Activated CD4-positive, alpha-beta T cell treated with anti-CD3 and anti-CD28 coated beads, Interleukin-2, amount 50 U/mL, for 24 hours (primary cell): ENCODE results near the gene FNDC8.
"Not testable (repeated sequence)": the region's sequence is repeated elsewhere in the genome, so short reads cannot be mapped to it uniquely, and the experiment has no call there.

Experiments
- DNase-seq, 2 donors: peaks; one replicate each; pipeline ENCODE4 v3.0.0-alpha.2; 2020; ENCODE audit warnings: low read depth in 1 of 2, low spot score in 1 of 2

Gene FNDC8

DNA sequence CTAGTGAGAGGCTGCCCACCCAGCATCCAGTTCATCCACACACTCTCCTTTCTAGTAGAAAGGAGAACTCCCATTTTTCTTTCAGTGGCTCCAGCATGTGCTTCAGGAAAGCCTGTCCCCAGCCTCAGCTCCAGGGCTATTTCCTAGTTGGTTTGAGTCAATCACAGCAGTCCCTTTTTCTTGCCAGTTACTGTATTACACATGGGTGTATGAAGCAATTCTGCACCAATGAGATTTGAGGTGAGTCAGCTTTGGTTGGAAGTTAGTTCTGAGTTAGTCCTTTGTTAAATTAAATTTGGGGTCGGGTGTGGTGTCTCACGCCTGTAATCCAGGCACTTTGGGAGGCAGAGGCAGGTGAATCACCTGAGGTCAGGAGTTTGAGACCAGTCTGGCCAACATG is 26.5 kb upstream of the FNDC8 start:
- DNase-seq = no peak

DNA sequence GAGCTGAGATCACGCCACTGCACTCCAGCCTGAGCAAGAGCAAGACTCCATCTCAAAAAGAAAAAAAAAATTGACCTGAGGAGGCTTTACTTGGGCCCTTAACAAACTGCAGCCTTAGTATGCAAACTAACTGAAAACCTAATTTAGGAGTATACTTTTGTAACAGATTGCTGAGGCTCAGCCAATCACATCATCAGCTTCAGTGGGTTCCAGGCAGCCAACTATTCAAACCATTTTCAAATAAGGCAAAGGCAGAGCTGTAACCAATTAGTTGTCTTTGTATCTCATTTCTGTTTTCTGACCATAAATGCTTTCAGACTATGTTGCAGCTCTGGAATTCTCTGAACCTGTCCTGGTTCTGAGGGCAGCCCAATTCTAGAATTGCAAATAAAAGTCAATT is 25.7 kb upstream of the FNDC8 start:
- no peak for DNase-seq

DNA sequence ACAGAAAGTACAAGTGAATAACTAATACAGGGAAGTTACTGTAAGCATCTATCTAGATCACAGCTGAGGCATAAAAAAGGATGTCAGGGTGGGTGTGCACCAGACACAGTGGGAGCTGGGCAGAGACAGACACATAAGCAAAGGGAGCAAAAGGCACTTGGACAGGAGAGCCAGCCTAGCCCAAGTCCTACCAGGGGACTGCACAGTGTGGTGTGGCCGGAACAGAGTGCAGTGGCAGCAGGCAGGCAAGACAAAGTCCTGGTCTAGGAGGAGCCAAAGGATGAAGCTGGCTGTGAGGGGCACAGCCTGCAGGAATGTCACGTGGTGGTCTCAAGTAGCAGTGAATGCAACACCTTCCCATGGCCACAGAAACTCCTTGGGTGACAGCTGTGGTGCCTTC is 23.6 kb upstream of the FNDC8 start:
- no peak for DNase-seq

DNA sequence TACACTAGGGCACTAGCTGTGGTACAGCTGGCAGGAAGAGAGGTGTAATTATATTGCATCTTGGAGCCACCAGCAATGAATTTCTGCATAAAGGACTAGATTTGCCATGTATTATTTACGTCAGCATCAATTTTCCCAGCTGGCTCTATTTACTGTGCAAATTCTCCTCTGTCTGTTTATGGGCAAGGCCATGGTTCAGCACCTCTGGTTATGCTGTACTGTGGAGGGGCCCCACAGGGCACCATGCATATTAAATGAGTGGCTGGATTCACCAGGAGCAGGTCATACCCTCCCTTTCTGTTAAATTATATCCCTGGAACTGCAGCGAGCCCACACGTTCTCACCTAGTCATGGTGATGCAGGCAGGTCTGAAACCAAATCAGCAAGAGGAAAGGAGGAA is 21.5 kb upstream of the FNDC8 start:
- DNase-seq = no peak

DNA sequence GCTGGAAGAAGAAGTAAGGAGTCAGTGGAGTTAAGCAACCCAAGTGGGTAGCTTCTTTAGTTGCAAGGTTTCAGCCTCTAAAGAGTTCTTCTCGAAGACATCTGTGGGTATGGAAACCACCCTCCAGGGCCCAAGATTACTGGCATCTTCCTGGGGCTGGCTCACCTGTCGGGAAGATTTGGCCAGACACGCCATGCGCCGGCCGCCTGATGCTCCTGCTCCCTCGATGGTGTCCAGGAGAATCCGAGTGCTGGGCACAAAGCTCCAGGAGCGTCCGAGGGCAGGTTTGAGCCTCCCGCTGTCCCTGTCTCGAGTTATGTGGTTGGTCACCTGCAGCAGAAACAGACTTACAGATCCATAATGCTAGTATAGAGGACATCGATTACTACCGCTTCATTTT is 20.4 kb upstream of the FNDC8 start:
- DNase-seq = no peak

DNA sequence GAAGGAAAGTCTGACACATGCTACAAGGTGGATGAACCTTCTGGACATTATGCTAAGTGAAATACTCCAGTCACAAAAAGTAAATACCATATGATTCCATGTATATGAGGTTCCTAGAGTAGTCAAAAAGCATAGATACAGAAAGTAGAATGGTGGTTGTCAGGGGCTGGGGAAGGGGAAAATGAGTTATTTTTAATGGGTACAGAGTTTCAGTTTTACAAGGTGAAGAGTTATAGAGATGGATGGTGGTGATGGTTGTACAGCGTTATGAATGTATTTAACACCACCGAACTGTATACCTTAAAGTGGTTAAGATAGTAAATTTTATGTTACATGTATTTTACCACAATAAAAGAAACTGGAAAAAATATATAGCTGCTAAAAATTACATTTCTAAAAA is 19.7 kb upstream of the FNDC8 start:
- no peak for DNase-seq

DNA sequence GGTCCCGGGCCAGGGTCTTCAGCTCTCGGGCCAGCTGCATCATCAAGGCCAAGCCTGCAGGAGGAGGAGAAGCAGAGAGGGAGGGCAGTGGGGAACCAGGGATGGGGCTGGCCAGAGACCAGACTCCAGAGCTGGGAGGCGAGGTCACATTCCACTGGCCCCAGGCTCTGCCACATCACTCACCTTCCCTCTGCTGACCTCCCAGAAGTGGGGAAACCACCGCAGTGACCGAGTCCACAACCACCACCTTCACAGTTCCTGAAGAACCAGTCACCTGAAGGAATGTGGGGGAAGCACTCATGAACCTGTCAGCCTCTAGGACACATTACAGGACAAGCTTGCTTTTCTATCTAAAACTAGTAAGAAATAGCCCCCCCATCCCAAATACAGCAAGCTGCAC is 18.1 kb upstream of the FNDC8 start:
- DNase-seq = no peak

DNA sequence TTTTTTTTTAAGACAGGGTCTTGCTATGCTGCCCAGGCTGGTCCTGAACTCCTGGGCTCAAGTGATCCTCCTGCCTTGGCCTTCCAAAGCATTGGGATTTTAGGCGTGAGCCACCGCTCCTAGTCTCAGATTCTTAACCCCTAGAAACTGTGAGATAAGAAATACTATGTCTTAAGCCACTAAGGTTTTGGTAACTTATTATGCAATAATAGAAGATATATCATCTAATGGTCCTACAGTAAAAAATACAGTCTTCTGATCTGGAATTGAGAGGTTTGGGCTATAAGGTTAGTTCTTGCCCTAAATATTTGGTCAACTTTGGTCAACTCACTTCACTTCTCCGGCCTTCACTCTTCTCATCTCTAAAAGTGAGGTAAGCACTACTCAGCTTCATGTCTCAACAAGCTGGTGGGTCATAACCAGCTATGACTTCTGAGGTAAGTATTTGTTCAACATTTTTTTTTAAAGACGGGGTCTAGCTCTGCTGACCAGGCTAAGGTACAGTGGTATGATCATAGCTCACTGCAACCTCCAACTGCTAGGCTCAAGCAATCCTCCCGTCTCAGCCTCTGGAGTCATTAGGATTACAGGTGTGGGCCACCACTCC is 16.5 kb upstream of the FNDC8 start:
- DNase-seq = no peak

DNA sequence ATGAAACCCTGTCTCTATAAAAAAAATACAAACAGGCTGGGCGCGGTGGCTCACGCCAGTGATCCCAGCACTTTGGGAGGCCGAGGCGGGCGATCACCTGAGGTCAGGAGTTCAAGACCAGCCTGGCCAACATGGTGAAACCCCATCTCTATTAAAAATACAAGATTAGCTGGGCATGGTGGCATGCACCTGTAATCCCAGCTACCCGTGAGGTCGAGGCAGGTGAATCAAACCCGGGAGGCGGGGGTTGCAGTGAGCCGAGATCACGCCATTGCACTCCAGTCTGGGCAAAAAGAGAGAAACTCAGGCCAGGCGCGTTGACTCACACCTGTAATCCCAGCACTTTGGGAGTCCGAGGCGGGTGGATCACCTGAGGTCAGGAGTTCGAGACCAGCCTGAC is 10.6 kb upstream of the FNDC8 start:
- DNase-seq = not testable (repeated sequence)

DNA sequence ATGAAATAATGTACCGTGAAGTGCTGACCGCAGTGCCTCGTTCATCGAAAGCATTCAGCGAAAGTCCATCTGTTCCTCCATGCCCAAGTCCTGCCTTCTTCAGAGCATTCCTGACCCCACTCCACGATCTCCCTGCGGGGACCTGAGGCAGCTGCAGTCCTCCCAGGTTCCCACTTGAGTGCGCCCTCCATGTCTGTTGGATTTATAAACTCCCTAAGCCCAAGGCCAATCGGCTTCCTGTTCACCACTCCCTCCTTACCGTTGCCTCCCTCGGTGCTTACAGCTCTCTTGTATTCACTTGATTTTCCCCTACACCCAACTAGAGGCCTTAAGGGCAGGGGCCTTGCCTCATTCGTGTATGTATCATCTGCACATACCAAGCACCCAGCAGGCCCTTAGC is 4.6 kb upstream of the FNDC8 start:
- no peak for DNase-seq

DNA sequence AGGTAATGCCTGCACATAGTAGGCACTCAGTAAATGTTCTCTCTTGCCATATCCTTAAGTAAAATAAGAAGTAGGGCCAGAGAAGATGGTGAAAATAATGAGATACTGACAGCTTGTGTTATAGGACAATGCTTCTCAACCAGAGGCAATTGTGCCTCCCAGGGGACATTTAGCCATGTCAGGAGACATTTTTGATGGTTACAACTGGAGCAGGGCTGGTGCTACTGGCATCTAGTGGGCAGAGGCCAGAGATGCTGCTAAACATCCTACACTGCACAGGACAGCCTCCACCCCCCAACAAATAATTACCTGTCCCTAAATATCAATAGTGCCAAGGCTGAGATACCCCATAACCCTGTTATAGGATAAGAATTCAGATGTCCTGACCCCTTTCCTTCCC is 3.4 kb upstream of the FNDC8 start:
- DNase-seq = no peak

DNA sequence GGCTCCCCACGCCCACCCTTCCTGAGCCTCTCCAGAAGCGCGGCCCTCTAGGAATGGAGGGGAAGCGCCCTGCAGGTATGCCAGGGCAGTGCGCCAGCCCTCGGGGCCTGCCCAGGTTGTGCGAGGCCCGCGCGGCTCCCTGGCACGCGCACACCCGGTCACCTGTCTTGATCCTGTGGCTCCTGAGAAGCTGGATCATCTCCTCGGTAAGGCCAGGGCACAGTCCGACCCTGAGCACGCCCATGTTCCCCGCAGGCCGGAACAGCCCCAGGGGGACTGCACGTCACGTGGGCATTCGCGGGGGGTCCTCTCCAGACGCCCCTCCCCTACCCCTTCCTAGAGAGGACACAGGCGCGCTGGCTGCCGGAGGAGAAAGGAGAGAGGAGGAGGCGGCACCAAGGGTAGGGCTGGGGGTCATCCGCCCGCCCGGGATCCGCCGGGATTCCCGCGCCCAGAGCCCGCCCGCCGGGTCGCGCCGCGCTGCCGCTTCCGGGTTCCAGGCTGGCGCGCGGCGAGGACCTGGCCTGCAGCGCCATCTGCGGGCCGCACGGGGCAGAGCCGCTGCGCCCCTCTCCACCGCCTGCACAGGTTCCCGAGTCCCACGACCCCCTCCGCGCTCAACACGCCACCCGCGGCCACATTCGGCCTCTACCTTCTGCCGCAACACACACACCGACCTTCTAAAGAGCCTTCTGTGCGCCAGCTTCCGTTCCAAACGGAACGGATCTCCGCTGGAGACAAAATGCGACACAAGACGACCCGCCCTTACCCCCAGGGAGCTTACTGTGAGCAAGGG is 1.8 kb upstream of the FNDC8 start, which contains the start of gene RAD51D:
Gene RAD51D (minus strand): TSS at position 491 of the 796 bp plus-strand sequence. CDS start 247 bp downstream, at position 244.
- DNase-seq = peak; percentile 66 to 70

DNA sequence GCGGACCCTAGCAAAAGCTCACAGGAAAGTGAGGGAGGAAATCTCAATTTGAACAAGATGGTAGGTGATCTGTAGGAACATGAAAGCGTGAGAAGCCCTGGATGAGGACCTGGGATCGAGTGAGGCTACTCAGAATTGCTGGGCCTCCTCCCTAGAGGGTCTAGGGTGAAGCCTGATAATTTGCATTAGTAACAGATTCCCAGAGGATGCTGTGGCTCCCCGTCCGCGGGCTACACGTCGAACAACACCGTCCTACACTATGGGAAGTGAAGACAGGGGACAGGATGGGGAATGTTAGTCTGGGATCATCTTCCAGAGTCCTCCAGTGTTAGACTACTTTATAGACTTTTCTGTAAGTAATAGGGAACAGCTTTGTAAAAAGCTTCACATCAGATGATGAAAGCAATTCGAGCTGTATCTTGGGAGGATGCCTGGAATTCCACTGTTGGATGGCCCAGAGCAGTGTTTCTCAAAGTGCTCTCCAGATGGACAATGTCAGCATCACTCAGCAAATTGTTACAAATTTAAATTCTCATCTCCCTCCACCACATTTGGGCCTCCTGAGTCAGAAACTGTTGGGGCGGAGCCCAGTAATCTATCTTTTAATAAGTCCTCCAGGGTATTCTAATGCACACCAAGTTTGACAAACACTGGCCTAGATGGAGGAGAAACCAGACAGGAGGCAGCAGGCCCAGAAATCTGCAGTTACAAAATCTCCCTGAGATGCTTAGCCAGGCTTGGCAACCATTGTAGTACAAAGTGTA is 6.5 kb downstream of the FNDC8 start:
- DNase-seq = no peak

DNA sequence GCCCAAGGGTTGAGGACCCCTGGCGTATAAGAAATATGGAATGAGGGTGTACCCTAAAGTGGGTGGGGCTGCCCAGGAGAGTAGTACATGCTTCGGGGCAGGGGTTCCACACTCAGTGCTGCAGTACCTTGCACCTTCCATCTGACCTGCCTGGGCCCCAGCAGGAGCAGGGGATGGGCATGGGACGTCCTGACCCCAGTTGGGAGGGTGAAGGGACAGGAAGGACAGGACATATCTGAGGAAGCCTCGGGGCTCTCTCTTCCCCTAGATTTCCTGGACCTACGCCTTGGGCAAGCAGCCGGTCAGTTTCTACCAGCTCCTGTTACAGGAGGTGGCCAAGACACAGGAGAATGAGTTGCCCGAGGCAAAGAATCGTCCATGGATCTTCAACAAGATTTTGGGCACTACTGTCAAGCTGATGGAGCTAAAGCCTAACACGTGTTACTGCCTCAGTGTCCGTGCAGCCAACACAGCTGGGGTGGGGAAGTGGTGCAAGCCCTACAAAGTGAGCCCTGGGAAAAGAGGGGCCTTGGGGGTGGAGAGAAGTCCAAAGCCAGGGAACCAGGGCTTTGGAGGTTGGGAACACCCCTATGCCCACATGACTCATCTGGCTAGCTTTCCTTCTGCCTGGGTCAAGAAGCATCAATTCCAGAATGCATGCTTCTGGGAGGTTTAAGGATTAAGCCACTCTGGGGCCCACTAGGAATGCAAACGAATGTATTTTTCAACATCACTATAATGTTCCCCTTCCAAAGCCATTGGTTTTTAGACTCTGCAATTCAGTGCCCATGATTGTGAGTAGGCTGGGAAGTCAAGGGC is 7.9 kb downstream of the FNDC8 start:
- no peak for DNase-seq

DNA sequence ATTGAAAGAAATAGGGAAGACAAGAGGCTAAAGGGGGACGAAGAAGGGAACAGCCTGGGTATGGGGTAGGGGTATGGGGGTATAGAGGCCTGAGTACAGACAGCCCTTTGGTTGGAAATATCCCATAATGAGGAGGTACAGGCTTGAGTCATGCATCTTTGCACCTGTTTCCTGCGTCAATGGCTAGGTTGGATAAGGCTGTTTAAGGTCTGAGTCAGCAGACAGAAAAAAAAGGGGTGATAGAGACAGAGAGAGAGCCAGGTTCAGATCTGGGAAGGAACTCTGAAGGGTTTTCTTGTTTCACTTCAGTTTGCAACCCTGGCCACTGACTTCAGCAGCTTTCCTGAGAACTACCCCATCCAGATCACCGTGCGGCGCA is 8.5 kb downstream of the FNDC8 start:
- DNase-seq = no peak

DNA sequence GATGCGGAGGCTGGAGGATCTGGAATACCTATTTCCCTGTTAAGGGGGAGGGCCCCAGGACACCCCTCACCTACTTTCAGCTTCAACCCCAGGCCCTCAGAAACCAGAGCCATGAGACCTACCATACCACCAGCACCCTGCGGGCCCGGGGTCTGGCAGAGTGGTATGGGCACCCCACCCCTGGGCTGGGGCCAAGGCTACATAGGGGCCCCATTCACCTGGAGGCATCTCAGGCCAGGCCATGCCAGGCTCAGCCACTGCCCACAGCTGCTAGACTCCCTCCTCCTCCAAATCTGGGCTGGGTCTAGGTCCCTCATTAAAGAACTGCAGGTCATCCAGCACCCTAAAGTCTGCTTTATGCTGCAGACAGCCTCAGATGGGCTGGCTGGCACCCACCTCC is 9.0 kb downstream of the FNDC8 start:
- DNase-seq = no peak

DNA sequence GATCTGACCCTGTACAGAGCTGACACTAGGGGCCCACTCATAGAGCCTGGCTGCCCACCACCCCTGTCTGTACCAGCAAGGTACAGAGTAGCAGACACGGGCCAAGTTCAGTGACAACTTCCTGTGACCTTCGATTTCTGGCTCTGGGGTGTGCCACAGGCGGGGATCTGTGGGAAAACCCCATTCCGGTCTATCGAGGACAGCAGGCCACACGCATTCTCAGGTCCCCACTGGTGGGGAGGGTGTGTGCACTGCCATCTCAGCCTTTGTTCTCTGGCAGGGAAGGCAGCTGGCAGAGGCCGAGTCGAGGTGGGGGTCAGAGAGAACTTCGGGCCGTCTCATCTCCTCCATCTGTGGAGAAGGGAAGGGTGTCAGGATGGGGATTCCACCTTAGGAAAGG is 10.7 kb downstream of the FNDC8 start:
- DNase-seq = no peak

DNA sequence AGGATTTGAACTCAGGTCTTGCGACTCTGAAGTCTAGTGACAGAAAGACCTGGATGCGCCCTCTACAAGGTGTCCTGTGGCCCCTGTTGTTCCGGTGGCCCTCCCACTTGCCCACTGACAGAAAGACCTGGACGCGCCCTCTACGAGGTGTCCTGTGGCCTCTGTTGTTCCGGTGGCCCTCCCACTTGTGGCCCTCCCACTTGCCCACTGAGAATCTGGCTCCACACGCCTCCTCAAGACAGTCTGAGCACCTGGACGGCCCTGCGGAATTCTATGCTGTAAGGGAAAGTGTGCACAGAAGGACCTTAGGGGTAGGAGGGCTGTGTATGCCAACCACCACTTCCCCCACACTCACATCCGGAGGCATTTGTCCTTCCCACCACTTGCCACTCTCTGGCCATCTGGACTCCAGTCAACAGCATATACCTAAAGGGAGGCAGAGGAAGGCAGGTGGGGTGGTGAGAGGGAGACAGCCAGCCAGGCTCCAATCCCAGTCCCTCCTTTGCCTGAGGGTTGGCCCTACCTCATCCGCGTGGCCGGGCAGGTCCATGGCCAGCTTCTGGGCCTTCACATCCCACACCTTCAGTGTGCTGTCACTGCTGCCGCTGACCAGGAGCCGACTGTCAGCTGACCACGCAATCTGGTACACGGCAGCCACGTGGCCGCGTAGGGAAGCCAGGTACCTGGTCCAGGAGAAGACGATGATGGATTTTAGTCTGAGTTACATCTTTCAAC is 11.6 kb downstream of the FNDC8 start:
- DNase-seq = no peak

DNA sequence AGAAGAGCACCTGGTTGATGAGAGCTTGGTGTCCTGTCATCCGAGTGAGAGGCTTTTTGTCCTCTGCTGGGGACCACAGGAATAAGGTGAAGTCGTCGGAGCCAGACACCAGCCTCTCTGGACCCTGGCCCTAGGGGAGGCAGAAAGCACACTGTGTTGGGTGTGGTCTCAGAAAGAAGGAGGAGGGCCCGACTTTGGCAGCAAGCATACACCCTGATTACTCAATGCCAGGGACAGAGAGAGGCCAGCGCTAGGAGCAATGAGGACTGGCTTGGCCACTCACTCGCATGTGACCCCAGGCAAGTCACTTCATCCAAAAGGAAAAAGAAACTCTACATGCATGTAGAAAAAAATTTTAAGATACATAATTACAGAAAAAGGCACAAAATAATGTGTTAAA is 13.9 kb downstream of the FNDC8 start:
- no peak for DNase-seq

DNA sequence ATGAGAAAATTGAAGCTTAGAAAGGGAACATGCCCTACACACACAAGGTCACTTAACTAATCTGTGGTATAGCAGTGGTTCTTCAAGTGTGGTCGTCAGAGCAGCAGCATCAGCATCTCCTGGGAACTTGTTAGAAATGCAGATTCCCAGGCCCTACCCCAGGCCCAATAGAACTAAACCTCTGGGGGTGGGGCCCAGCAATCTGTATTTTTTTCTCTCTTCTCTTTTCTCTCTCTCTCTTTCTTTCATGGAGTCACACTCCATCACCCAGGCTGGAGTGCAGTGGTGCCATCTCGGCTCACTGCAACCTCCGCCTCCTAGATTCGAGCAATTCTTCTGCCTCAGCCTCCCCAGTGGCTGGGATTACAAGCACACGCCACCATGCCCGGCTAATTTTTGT is 16.8 kb downstream of the FNDC8 start:
- no peak for DNase-seq
